IPS-20b (cell line): ENCODE measurements around the gene FBN1.
A peak's percentile ranks its signal among the peaks of the same experiment; 100 is the strongest.

Experiments
- H3K27ac ChIP-seq: one replicate; pipeline ENCODE4 v1.5.1; 2013; ENCODE audit warnings: low read length
- H3K27me3 ChIP-seq: 2 replicates; pipeline ENCODE4 v1.6.1; 2013; ENCODE audit warnings: mild to moderate bottlenecking, low read length, inconsistent platforms; ENCODE audit not compliant: insufficient read depth
- H3K36me3 ChIP-seq: 2 replicates; pipeline ENCODE4 v1.6.1; 2013; ENCODE audit warnings: low read depth, mild to moderate bottlenecking, inconsistent platforms, low read length, moderate library complexity; ENCODE audit not compliant: insufficient read depth
- H3K4me1 ChIP-seq: 2 replicates; pipeline ENCODE4 v1.6.1; 2013; ENCODE audit warnings: mild to moderate bottlenecking, control low read depth, inconsistent platforms, low read length, moderate library complexity; ENCODE audit not compliant: insufficient read depth
- H3K4me3 ChIP-seq: 2 replicates; pipeline ENCODE4 v1.5.1; 2013; ENCODE audit warnings: mild to moderate bottlenecking, low read length, inconsistent platforms
- H3K9ac ChIP-seq: 2 replicates; pipeline ENCODE4 v1.6.1; 2013; ENCODE audit warnings: low read depth, mild to moderate bottlenecking, inconsistent platforms, low read length, moderate library complexity
- H3K9me3 ChIP-seq: 2 replicates; pipeline ENCODE4 v1.6.1; 2013; ENCODE audit warnings: mild to moderate bottlenecking, low read depth, low read length, inconsistent platforms; ENCODE audit not compliant: insufficient read depth

FBN1 gene

DNA sequence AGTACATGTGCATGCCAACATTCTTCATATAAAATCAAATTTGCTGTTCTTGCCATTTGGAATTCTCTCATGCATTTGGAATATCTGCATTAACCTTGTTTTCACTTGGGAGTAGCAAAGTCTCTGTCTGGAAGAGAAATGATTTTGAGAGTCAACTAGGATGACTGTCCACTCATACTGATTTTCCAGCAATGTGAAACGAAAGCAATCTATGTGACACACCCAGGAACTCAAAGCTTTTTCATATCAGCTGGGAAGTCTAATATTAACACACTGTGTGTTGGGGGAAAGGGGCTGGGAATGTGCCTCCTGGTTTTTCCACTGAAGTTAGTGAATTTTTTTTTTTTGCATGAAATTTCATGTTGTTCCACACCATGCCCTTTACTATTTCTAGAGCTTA lies 189.4 kb downstream of the FBN1 start:
- Histone ChIP-seq H3K4me3 (no peak overlapping the region), H3K27ac (no peak overlapping the region), H3K9me3 (no peaks in the 10 kb centered on the region), H3K4me1 (no peaks in the 10 kb centered on the region), H3K27me3 (no peaks in the 10 kb centered on the region), H3K36me3 (no peaks in the 10 kb centered on the region; the same call in 1 of the 2 replicates), H3K9ac (no peak overlapping the region)

DNA sequence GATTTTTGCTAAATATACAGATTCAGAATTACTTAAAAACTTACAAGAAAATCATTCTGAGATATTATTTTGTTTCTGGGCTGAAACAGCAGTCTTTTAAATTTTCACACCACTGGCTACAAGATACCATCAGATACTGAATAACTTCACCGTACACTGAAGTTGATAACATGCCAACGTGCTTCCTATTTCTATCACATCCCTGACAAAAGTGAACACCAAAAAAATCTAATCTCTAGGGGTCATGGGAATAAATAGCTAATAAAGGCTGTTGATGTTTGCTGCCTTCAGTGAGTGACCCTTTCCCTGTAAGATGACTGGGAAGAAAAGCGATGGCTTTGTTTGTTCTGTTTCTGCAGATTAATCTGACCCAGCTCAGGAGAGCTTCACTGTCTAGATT lies 193.8 kb downstream of the FBN1 start:
- Histone ChIP-seq H3K27me3 (no peaks in the 10 kb centered on the region), H3K4me3 (no peak overlapping the region), H3K4me1 (no peaks in the 10 kb centered on the region), H3K36me3 (no peaks in the 10 kb centered on the region), H3K27ac (no peak overlapping the region), H3K9me3 (no peaks in the 10 kb centered on the region), H3K9ac (no peak overlapping the region)

DNA sequence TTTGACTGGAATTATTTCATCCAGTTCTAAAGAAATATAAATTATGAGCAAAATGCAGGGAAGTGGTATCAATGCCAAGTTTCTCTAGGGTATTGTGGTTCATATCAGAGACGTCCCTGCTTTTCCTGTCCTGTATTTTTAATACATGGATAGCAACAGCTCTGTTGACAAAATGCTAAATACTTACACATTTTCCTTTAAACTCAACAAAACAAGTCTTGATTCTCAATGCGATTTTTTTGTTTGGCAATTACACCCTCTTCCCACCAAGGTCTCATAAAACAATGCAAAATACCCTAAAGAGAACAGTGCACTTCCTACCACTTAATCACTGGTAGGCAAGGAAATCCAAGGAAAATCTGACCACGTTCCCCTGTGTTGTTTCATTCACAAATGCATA lies 194.3 kb downstream of the FBN1 start:
- Histone ChIP-seq H3K9me3 (no peaks in the 10 kb centered on the region), H3K9ac (no peak overlapping the region), H3K27ac (no peak overlapping the region), H3K4me3 (no peak overlapping the region), H3K4me1 (no peaks in the 10 kb centered on the region), H3K36me3 (no peaks in the 10 kb centered on the region), H3K27me3 (no peaks in the 10 kb centered on the region)

DNA sequence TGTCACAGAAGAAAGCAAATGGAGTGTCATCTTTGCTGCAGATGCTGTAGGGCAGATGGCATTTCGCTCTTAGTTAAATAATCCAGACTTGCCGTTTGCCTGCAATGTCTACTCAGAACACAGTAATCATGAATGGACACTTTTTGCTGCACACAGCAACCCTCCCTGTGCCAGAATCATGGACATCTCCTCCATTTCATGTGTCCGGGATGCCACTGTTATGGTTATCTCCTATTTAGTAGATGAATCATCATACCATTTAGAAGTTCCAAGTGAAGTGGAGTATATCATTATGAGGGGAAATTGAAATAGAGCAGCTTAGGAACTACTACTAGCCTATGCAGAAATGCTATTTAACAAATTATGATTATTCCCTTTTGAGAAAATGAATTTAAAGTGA lies 195.8 kb downstream of the FBN1 start:
- Histone ChIP-seq H3K27me3 (no peaks in the 10 kb centered on the region), H3K9ac (no peak overlapping the region), H3K27ac (no peak overlapping the region), H3K4me3 (no peak overlapping the region), H3K9me3 (no peaks in the 10 kb centered on the region), H3K4me1 (no peaks in the 10 kb centered on the region), H3K36me3 (no peaks in the 10 kb centered on the region)

DNA sequence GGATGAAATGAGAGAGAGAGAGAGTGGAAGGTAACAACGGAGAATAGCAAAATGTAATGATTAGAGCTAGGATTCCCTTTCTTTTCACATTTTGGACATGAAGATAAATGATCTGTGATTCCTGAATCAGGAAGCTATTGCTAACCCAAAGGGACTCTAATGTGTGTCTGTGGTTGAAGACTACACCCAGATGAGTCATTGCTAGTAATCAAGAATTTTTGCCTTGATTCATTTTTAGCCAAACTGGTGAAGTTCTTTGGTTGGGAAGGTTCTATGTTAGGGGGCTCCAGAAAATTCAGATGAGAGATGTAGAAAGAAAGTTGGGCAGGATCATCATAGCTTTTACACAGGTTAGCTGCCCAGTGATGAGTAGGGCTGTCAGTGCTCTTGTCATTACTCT lies 197.9 kb downstream of the FBN1 start:
- H3K27ac ChIP-seq, result no peak overlapping the region
- H3K4me1 ChIP-seq, result no peaks in the 10 kb centered on the region
- no peak overlapping the region for H3K4me3 ChIP-seq
- H3K9ac ChIP-seq, result no peak overlapping the region
- H3K9me3 ChIP-seq, result no peaks in the 10 kb centered on the region
- H3K27me3 ChIP-seq, result no peaks in the 10 kb centered on the region
- H3K36me3 ChIP-seq, result no peaks in the 10 kb centered on the region

DNA sequence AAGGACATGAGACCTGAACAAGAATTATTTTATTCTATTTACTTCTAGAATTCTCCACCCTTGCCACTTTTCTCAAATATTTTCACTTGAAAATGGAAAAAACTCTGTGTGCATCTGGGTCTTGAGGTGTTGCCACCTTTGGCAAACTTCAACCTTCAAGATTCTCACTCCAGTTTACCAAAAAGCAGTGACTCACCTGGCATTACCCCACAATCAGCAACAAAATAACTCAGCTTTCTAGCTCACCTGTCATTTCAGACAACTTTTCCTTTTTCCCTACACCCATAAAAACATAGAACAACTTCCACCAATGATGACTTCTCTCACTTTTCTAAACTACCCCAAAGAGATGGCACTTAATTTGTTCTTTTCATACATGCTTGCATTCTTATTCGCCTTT lies 198.5 kb downstream of the FBN1 start:
- H3K27ac ChIP-seq, result no peak overlapping the region
- no peak overlapping the region for H3K4me3 ChIP-seq
- H3K9ac ChIP-seq, result no peak overlapping the region
- H3K9me3 ChIP-seq, result no peaks in the 10 kb centered on the region
- H3K36me3 ChIP-seq, result no peaks in the 10 kb centered on the region
- H3K27me3 ChIP-seq, result no peaks in the 10 kb centered on the region
- no peaks in the 10 kb centered on the region for H3K4me1 ChIP-seq

DNA sequence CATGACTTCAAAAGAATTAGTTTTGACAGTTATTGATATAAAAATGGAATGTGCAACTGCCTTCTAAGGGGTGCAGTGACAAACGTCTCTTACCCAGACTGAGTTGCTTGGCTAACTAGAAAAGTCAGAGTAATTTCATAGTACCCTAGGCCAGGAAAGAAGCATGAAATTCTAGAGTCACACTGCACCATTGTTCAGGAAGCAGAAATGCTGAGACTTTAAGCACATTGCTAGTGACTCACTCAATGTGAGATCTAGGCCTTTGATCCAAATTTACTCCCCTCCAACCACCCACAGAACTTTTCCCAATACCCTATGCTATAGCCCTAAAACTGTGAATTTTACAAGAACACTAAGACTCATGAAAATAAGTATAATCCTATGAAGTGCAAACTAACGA lies 203.5 kb downstream of the FBN1 start:
- Histone ChIP-seq H3K9ac (no peak overlapping the region), H3K27me3 (no peaks in the 10 kb centered on the region), H3K36me3 (no peaks in the 10 kb centered on the region), H3K4me1 (peaks cover 18% of the 10 kb centered on the region; the same call in 1 of the 2 replicates), H3K4me3 (no peak overlapping the region), H3K27ac (no peak overlapping the region), H3K9me3 (no peaks in the 10 kb centered on the region)

DNA sequence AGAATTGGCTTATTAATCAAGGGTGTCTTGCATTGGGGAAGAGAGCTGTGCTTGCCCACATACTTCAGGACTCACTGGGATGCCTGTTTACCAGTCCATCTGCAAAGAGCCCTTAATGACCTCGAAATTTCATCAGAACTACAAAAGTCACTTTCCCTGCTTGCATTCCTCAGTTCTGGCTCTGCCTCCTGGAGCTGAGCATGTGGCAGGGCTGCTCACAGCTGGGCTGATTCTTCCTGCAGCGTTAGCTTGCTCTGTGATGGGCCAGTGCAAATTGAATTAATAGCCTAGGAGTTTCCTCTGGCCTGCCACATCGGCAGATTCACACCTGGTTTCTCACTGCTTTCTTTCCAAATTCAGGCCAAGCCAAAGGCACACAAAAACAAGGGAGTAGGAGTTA lies 205.4 kb downstream of the FBN1 start:
- H3K4me1 ChIP-seq, result peaks cover 18% of the 10 kb centered on the region; the same call in 1 of the 2 replicates
- H3K4me3 ChIP-seq, result no peak overlapping the region; the same call in 1 of the 2 replicates
- no peak overlapping the region for H3K27ac ChIP-seq
- H3K9me3 ChIP-seq, result no peaks in the 10 kb centered on the region
- H3K36me3 ChIP-seq, result no peaks in the 10 kb centered on the region
- no peaks in the 10 kb centered on the region for H3K27me3 ChIP-seq
- peak overlapping the region; percentile 19; the same call in 1 of the 2 replicates for H3K9ac ChIP-seq

DNA sequence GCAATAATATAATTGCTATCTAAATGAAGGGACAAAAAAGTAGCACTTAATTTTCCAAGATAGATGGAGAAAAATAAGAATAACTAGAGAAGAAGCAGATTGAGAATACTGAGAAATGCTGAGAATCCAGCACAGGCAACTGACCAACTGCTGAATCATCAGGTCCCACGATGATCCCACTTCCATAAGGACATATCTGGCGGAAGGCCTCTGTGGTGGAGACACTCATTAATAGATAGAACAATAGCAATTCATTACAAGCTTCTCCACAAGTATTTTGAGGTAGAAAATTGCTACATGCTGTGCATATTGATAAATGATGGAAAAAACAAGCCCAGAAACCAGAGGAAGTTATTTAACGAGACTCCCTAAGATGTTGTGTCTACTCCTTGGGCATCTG lies 208.3 kb downstream of the FBN1 start:
- H3K4me3 ChIP-seq, result no peak overlapping the region
- H3K27me3 ChIP-seq, result no peaks in the 10 kb centered on the region
- H3K4me1 ChIP-seq, result peaks cover 18% of the 10 kb centered on the region; the same call in 1 of the 2 replicates
- no peak overlapping the region for H3K9ac ChIP-seq
- no peaks in the 10 kb centered on the region for H3K9me3 ChIP-seq
- no peaks in the 10 kb centered on the region for H3K36me3 ChIP-seq
- H3K27ac ChIP-seq, result no peak overlapping the region

DNA sequence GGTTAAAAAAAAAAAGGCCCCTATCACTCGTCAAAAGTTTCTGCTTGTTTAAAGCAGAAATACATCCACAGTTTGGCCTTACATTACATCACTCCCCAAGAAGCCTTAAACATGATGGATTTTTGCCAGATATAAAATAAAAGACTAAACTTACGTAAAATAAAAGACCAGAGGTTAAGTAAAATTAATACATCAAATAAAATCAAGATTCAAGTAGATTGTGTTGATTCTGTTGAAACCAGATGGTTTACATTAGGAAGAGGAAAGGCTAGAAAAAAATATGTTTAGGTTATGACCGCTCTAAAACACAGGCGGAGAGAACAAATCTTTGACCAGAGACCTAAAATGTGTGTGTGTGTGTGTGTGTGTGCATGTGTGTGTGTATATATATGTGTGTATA lies 210.2 kb downstream of the FBN1 start:
- Histone ChIP-seq H3K27me3 (no peaks in the 10 kb centered on the region), H3K4me1 (peaks cover 9% of the 10 kb centered on the region; the same call in 1 of the 2 replicates), H3K4me3 (no peak overlapping the region), H3K27ac (no peak overlapping the region), H3K9me3 (no peaks in the 10 kb centered on the region), H3K9ac (no peak overlapping the region), H3K36me3 (no peaks in the 10 kb centered on the region)

DNA sequence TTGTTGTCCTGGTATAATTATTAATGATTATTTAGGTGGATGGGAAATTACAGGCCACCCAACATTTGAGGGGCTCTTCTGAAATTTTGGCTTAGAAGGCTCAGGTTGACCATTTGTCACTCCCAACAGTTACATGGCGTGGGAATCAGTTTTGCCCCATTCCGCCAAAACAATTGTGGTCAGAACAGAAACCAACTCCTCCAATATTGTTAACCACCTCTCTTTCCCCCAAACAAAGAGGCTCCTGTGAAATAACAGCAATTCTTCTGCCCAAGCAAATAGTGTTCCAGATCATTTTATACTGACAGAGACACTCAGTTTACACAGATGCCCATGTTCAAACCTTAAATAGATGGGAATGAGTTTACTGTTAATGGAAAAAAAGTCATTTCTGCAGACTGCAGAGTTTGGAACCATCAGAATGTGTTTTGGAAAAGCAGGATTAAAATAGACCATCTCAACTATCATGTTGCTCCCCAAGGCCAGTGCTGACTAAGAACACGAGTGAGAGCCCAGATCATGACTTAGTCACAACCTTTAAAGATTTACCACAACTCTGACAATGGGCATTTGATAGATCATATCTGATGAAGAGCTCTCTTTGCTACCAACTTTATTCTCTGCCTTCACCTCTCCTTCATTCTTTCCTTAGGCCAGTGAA lies 212.2 kb downstream of the FBN1 start:
- no peaks in the 10 kb centered on the region for H3K9me3 ChIP-seq
- H3K4me3 ChIP-seq, result no peak overlapping the region
- H3K36me3 ChIP-seq, result no peaks in the 10 kb centered on the region
- H3K4me1 ChIP-seq, result no peaks in the 10 kb centered on the region
- H3K9ac ChIP-seq, result no peak overlapping the region
- H3K27ac ChIP-seq, result no peak overlapping the region
- H3K27me3 ChIP-seq, result no peaks in the 10 kb centered on the region

DNA sequence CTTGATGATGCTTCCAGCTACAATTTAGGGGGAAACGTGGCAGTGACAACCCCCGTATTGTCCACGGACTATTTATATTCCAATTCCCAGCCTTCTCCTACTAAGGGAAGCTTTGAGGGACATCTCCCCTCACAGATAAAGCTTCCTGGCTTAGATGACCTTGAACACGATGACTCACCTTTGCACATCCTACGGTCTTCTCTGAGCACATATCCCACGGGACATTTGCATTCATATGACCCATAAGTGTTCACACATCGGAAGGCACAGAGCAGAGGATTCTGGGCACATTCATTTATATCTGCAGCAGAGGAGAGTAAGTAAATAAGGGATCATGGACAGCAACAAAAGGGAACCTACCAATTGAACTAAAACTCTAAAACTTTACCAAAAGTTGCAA lies 212.8 kb downstream of the FBN1 start:
- H3K27ac ChIP-seq, result no peak overlapping the region
- H3K4me3 ChIP-seq, result no peak overlapping the region
- no peaks in the 10 kb centered on the region for H3K4me1 ChIP-seq
- H3K27me3 ChIP-seq, result no peaks in the 10 kb centered on the region
- H3K9me3 ChIP-seq, result no peaks in the 10 kb centered on the region
- H3K36me3 ChIP-seq, result no peaks in the 10 kb centered on the region
- H3K9ac ChIP-seq, result no peak overlapping the region
